Measurements from ENCODE around the gene SKAP2. TPM values are rescaled to one million over a fixed set of nuclear protein-coding genes. Genes with fewer than 3 reads are reported as not detected.

The SKAP2 gene
- total and polyA plus RNA-seq, 9 donors = 6.3 to 15.1 (median 9.6) TPM

GRCh38 chr7:26891400-26892350 is 27.3 kb upstream of the SKAP2 start:
- Histone ChIP-seq H3K36me3 (ENCODE audit: control insufficient read depth, insufficient read depth, low read length) (no peaks in the 10 kb centered on the region), H3K4me3 (ENCODE audit: low read length) (no peak overlapping the region), H3K27ac (ENCODE audit: low read length) (no peak overlapping the region), H3K27me3 (ENCODE audit: control insufficient read depth, insufficient read depth, low read length) (no peaks in the 10 kb centered on the region), H3K9me3 (replicated peaks; ENCODE audit: control insufficient read depth, low read depth, low read length) (no peaks in the 10 kb centered on the region), H3K4me1 (ENCODE audit: control insufficient read depth, insufficient read depth, low read length) (no peaks in the 10 kb centered on the region)
- no peak for DNase-seq
- WGBS (ENCODE audit: insufficient coverage) = no CpG with 5 or more reads among the region's 3 CpGs

GRCh38 chr7:26880852-26881251 is 16.5 kb upstream of the SKAP2 start:
- peak; percentile 27 for DNase-seq
- no CpG with 5 or more reads among the region's 2 CpGs for WGBS (ENCODE audit: insufficient coverage)
- Histone ChIP-seq H3K9me3 (replicated peaks; ENCODE audit: control insufficient read depth, low read depth, low read length) (peaks cover 4% of the 10 kb centered on the region), H3K27ac (ENCODE audit: low read length) (no peak overlapping the region), H3K4me3 (ENCODE audit: low read length) (no peak overlapping the region), H3K4me1 (ENCODE audit: control insufficient read depth, insufficient read depth, low read length) (no peaks in the 10 kb centered on the region), H3K27me3 (ENCODE audit: control insufficient read depth, insufficient read depth, low read length) (no peaks in the 10 kb centered on the region), H3K36me3 (ENCODE audit: control insufficient read depth, insufficient read depth, low read length) (no peaks in the 10 kb centered on the region)

GRCh38 chr7:26879671-26880070 is 15.3 kb upstream of the SKAP2 start:
- H3K27me3 ChIP-seq (ENCODE audit: control insufficient read depth, insufficient read depth, low read length) = no peaks in the 10 kb centered on the region
- no peak overlapping the region for H3K4me3 ChIP-seq (ENCODE audit: low read length)
- H3K27ac ChIP-seq (ENCODE audit: low read length) = no peak overlapping the region
- DNase-seq = peak; percentile 64
- H3K9me3 ChIP-seq (replicated peaks; ENCODE audit: control insufficient read depth, low read depth, low read length) = peaks cover 2% of the 10 kb centered on the region
- no peaks in the 10 kb centered on the region for H3K4me1 ChIP-seq (ENCODE audit: control insufficient read depth, insufficient read depth, low read length)
- WGBS (ENCODE audit: insufficient coverage) = no CpG with 5 or more reads among the region's 1 CpG
- no peaks in the 10 kb centered on the region for H3K36me3 ChIP-seq (ENCODE audit: control insufficient read depth, insufficient read depth, low read length)

DNA sequence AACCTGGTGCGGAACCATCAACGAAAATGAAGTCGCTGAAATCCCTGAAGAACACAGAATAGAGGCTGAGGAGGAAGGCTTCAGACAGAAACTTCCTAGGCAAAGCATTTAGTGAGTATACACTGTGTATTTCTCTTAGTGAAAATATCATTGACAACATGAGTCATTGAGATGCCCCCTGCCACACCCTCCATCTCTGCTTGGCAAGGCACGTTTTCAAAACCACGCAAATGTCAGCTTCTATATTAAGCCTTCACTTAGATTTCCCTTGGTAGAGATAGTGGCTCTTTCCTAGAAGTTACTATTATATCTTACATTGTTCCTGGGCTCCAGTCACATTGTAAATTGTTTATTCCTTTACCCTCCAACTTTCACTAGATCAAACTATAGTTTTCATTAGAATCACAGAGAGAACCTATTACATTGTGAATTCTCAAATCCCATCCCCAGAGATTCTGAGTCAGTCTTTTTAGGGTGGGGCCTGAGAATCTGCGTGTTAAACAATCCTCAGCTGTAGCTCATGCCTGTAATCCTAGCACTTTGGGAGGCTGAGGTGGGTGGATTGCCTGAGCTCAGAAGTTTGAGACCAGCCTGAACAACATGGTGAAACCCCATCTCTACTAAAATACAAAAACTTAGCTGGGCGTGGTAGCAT is 4.6 kb upstream of the SKAP2 start:
- H3K9me3 ChIP-seq (replicated peaks; ENCODE audit: control insufficient read depth, low read depth, low read length) = no peaks in the 10 kb centered on the region
- peaks cover 12% of the 10 kb centered on the region for H3K27me3 ChIP-seq (ENCODE audit: control insufficient read depth, insufficient read depth, low read length)
- no peak for DNase-seq

DNA sequence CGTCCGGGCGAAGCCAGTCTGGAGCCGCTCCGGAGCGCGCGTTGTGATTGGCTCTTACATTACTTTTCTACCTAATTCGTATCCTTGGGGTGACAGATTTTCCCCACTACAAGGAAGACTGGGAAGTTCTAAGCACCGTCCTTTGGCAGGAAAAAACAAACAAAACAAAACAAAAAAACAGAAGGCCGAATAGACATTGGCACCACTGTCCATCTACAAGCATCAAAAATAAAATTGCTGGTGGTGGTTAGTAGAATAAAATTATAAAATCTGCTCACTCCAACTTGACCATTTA is 651 bp upstream of the SKAP2 start:
- Histone ChIP-seq H3K9me3 (replicated peaks; ENCODE audit: control insufficient read depth, low read depth, low read length) (no peaks in the 10 kb centered on the region), H3K27ac (ENCODE audit: low read length) (peak overlapping the region; percentile 93), H3K27me3 (ENCODE audit: control insufficient read depth, insufficient read depth, low read length) (peaks cover 18% of the 10 kb centered on the region), H3K4me3 (ENCODE audit: low read length) (peak overlapping the region; percentile 70), H3K36me3 (ENCODE audit: control insufficient read depth, insufficient read depth, low read length) (no peaks in the 10 kb centered on the region), H3K4me1 (ENCODE audit: control insufficient read depth, insufficient read depth, low read length) (peaks cover 6% of the 10 kb centered on the region)
- WGBS (ENCODE audit: insufficient coverage) = 0% methylated on average over 9 of the region's 11 CpGs
- DNase-seq = no peak

More for the DNA sequence above, 4.6 kb upstream of the SKAP2 start:
- H3K27ac ChIP-seq (ENCODE audit: low read length) = no peak overlapping the region
- peaks cover 6% of the 10 kb centered on the region for H3K4me1 ChIP-seq (ENCODE audit: control insufficient read depth, insufficient read depth, low read length)
- H3K36me3 ChIP-seq (ENCODE audit: control insufficient read depth, insufficient read depth, low read length) = no peaks in the 10 kb centered on the region
- H3K4me3 ChIP-seq (ENCODE audit: low read length) = no peak overlapping the region
- no CpG with 5 or more reads among the region's 7 CpGs for WGBS (ENCODE audit: insufficient coverage)

DNA sequence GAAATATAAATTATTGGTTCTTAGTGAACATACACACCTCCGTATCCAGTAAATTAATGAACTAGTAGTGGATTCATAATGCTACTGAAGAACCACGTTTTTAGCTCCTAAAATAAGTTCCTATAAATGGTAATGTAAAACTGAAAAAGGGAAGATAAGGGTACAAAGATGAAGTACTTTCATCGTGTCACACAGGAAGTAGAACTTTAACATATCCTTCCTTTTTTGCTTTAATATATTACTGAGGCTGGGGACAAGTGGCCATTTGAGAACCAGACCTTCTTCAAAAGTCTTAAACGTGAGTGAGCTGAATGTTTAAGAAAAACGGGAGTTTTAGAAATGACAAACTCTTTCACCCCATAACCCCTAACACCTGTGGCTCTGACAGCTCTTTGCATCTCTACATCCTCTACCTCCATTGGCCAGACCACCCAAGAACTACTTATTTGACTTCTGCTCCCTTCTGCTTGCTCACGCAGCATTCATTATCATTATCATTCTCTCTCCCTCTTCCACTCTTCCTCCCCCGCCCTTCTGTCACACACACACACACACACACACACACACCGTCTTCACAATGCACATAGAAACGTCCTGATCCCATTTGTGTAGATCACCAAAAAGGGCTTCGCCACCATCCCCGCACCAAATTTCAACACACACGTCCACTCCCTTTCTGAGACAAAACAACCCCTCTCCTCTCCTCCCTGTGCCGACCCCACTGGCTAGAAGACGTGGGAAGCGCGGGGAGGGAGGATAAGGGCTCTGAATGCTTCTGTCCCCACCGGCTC is 677 bp downstream of the SKAP2 start:
- DNase-seq = peak; percentile 55
- H3K27ac ChIP-seq (ENCODE audit: low read length) = peak overlapping the region; percentile 87
- H3K36me3 ChIP-seq (ENCODE audit: control insufficient read depth, insufficient read depth, low read length) = no peaks in the 10 kb centered on the region
- H3K9me3 ChIP-seq (replicated peaks; ENCODE audit: control insufficient read depth, low read depth, low read length) = no peaks in the 10 kb centered on the region
- 7% methylated on average over 9 of the region's 17 CpGs for WGBS (ENCODE audit: insufficient coverage)
- H3K4me3 ChIP-seq (ENCODE audit: low read length) = peak overlapping the region; percentile 70
- H3K4me1 ChIP-seq (ENCODE audit: control insufficient read depth, insufficient read depth, low read length) = peaks cover 6% of the 10 kb centered on the region
- peaks cover 21% of the 10 kb centered on the region for H3K27me3 ChIP-seq (ENCODE audit: control insufficient read depth, insufficient read depth, low read length)

GRCh38 chr7:26862834-26863233 is 1.6 kb downstream of the SKAP2 start:
- Histone ChIP-seq H3K4me3 (ENCODE audit: low read length) (no peak overlapping the region), H3K27me3 (ENCODE audit: control insufficient read depth, insufficient read depth, low read length) (peaks cover 25% of the 10 kb centered on the region), H3K27ac (ENCODE audit: low read length) (no peak overlapping the region), H3K36me3 (ENCODE audit: control insufficient read depth, insufficient read depth, low read length) (no peaks in the 10 kb centered on the region), H3K9me3 (replicated peaks; ENCODE audit: control insufficient read depth, low read depth, low read length) (no peaks in the 10 kb centered on the region), H3K4me1 (ENCODE audit: control insufficient read depth, insufficient read depth, low read length) (peaks cover 6% of the 10 kb centered on the region)
- WGBS (ENCODE audit: insufficient coverage) = no CpG with 5 or more reads among the region's 2 CpGs
- no peak for DNase-seq

GRCh38 chr7:26861050-26861449 is 3.3 kb downstream of the SKAP2 start:
- no peaks in the 10 kb centered on the region for H3K9me3 ChIP-seq (replicated peaks; ENCODE audit: control insufficient read depth, low read depth, low read length)
- peaks cover 34% of the 10 kb centered on the region for H3K27me3 ChIP-seq (ENCODE audit: control insufficient read depth, insufficient read depth, low read length)
- H3K36me3 ChIP-seq (ENCODE audit: control insufficient read depth, insufficient read depth, low read length) = no peaks in the 10 kb centered on the region
- WGBS (ENCODE audit: insufficient coverage) = no CpG with 5 or more reads among the region's 1 CpG
- no peak overlapping the region for H3K27ac ChIP-seq (ENCODE audit: low read length)
- DNase-seq = no peak
- peaks cover 6% of the 10 kb centered on the region for H3K4me1 ChIP-seq (ENCODE audit: control insufficient read depth, insufficient read depth, low read length)
- no peak overlapping the region for H3K4me3 ChIP-seq (ENCODE audit: low read length)

DNA sequence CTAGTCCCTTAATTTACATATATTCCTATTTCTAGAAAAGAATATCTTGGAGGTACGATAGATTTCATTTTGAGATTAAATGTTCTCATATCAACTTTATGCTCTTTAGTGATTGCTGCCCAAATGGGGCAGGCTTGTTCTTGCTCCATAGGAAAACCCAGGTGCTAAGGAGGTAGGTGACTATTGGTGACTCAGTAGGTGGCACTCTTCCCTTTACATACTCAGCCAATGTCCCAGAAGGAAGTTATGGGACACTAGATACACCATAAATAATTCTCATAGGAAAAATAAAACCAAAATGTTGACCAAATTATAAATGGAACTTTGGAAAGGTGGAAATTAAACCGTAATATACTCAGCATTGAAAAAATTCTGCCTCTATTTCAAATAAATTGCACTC is 4.0 kb downstream of the SKAP2 start:
- no CpG with 5 or more reads among the region's 2 CpGs for WGBS (ENCODE audit: insufficient coverage)
- H3K27ac ChIP-seq (ENCODE audit: low read length) = no peak overlapping the region
- no peak overlapping the region for H3K4me3 ChIP-seq (ENCODE audit: low read length)
- DNase-seq = peak; percentile 48
- H3K4me1 ChIP-seq (ENCODE audit: control insufficient read depth, insufficient read depth, low read length) = peaks cover 6% of the 10 kb centered on the region
- no peaks in the 10 kb centered on the region for H3K9me3 ChIP-seq (replicated peaks; ENCODE audit: control insufficient read depth, low read depth, low read length)
- H3K36me3 ChIP-seq (ENCODE audit: control insufficient read depth, insufficient read depth, low read length) = no peaks in the 10 kb centered on the region
- peaks cover 34% of the 10 kb centered on the region for H3K27me3 ChIP-seq (ENCODE audit: control insufficient read depth, insufficient read depth, low read length)

DNA sequence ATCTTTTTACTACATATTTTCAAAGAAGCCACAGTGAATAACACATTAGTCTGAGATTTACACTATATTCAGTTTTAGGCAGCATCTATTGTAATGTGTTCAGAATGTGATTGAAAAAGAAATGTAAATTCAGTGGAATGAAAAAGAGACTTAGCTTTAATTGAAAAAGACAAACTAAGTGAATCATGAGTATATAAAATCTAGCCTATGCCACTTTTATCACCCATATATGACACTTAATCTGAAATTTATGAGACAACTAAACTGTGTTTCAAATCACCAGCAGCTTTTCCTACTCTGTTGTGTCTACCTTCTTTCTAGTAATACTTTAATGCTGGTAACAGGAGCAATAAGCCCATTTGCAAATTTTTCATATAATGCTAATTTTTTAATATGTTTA is 4.7 kb downstream of the SKAP2 start:
- Histone ChIP-seq H3K4me3 (ENCODE audit: low read length) (no peak overlapping the region), H3K27ac (ENCODE audit: low read length) (no peak overlapping the region), H3K36me3 (ENCODE audit: control insufficient read depth, insufficient read depth, low read length) (no peaks in the 10 kb centered on the region), H3K27me3 (ENCODE audit: control insufficient read depth, insufficient read depth, low read length) (peaks cover 31% of the 10 kb centered on the region), H3K4me1 (ENCODE audit: control insufficient read depth, insufficient read depth, low read length) (peaks cover 4% of the 10 kb centered on the region), H3K9me3 (replicated peaks; ENCODE audit: control insufficient read depth, low read depth, low read length) (no peaks in the 10 kb centered on the region)
- DNase-seq = no peak
